Natural killer cell (primary cell): ENCODE data around the gene RS1. TPM values are rescaled to one million over a fixed set of nuclear protein-coding genes. Genes with fewer than 3 reads are reported as not detected.

ENCODE experiments used
- ATAC-seq, 3 donors: fragments of 150-1000 bp in 2 of 3; fragments of 200-7000 bp in 1 of 3; cut with Tn5 transposase; 1 replicate in 1 of 3; 2 replicates in 2 of 3; pipeline ENCODE4 v1.10.0; 2021; ENCODE audit warnings: mild to moderate bottlenecking in 2 of 3, moderate library complexity in 2 of 3
- DNase-seq, 2 donors: peaks; one replicate each; pipeline versions ENCODE4 v3.0.0 to v3.0.0-alpha.2; 2013 to 2021; ENCODE audit warnings: mixed read lengths in 1 of 2
- H3K27ac ChIP-seq: one replicate; pipeline ENCODE4 v1.5.1; 2013; ENCODE audit warnings: mild to moderate bottlenecking, low read length
- H3K27me3 ChIP-seq: one replicate; pipeline ENCODE4 v1.6.1; 2013; ENCODE audit warnings: low read length; ENCODE audit not compliant: control insufficient read depth, insufficient read depth
- H3K36me3 ChIP-seq: one replicate; pipeline ENCODE4 v1.6.1; 2013; ENCODE audit warnings: low read length; ENCODE audit not compliant: control insufficient read depth, insufficient read depth
- H3K4me1 ChIP-seq: one replicate; pipeline ENCODE4 v1.6.1; 2013; ENCODE audit warnings: low read length; ENCODE audit not compliant: control insufficient read depth, insufficient read depth
- H3K4me3 ChIP-seq: one replicate; pipeline ENCODE4 v1.5.1; 2013; ENCODE audit warnings: low read length
- H3K9me3 ChIP-seq: one replicate; pipeline ENCODE4 v1.6.1; 2013; ENCODE audit warnings: low read length; ENCODE audit not compliant: control insufficient read depth, insufficient read depth
- H3K27ac Mint-ChIP-seq, 2 donors: one replicate each; pipeline ENCODE4 v1.8.0; 2022; ENCODE audit warnings: mild to moderate bottlenecking in 2 of 2, mixed read lengths in 2 of 2, moderate library complexity in 1 of 2
- H3K27me3 Mint-ChIP-seq, 2 donors: one replicate each; pipeline ENCODE4 v1.8.0; 2022; ENCODE audit warnings: low read depth in 2 of 2, mixed read lengths in 2 of 2
- H3K36me3 Mint-ChIP-seq: one replicate; pipeline ENCODE4 v1.8.0; 2022; ENCODE audit warnings: mixed read lengths
- H3K4me1 Mint-ChIP-seq, 2 donors: one replicate each; pipeline ENCODE4 v1.8.0; 2022; ENCODE audit warnings: mixed read lengths in 2 of 2
- H3K4me3 Mint-ChIP-seq: one replicate; pipeline ENCODE4 v1.8.0; 2022; ENCODE audit warnings: mild to moderate bottlenecking, moderate library complexity, mixed read lengths
- H3K9me3 Mint-ChIP-seq, 2 donors: one replicate each; pipeline ENCODE4 v1.8.0; 2022; ENCODE audit warnings: mixed read lengths in 2 of 2
- CTCF ChIP-seq: fragments of 200-600 bp; IDR thresholded peaks from one replicate; pipeline ENCODE4 v1.8.0; 2022; ENCODE audit warnings: antibody characterized with exemption
- WGBS: methylation state at CpG from one replicate; pipeline ENCODE4 v1.1.7; 2013; ENCODE audit warnings: missing lambda C conversion rate; ENCODE audit not compliant: insufficient coverage; 5-methylcytosine and 5-hydroxymethylcytosine counted together
- intact Hi-C: fragments of 100-400 bp; cut with micrococcal nuclease; formaldehyde crosslinking; loops from one replicate; pipeline ENCODE4 v1.14.2; 2022
- total RNA-seq, 4 donors: library from RNA; stranded (reverse); fragments of 120-200 nt in 1 of 4; gene quantifications; one replicate each; pipeline versions ENCODE4 v1.2.3 to v1.2.4, GENCODE V29; 2013 to 2022

Gene RS1
- total RNA-seq, 3 donors from 2014 or later (not counting 1 experiment from before 2014, with no cell fraction given): not detected

- Histone ChIP-seq H3K4me1 (no peaks in the 10 kb centered on the region), H3K4me3 (no peak within 1 kb of the TSS), H3K27ac (no peak within 1 kb of the TSS), H3K9me3 (no peaks in the 10 kb centered on the region), H3K36me3 (no peaks in the 10 kb centered on the region), H3K27me3 (no peaks in the 10 kb centered on the region)
- 10% methylated on average over 4 of the region's 8 CpGs for WGBS
- no peak within 1 kb of the TSS for H3K4me3 Mint-ChIP-seq
- peaks cover 4 to 6% of the 10 kb centered on the region in 2 donors for H3K27me3 Mint-ChIP-seq
- no peaks in the 10 kb centered on the region for H3K4me1 Mint-ChIP-seq
- no peak within 1 kb of the TSS for H3K27ac Mint-ChIP-seq
- TF ChIP-seq CTCF: no peak
- ATAC-seq: no peak
- H3K36me3 Mint-ChIP-seq: no peaks in the 10 kb centered on the region
- intact Hi-C loops: no loop called here
- no peaks in the 10 kb centered on the region for H3K9me3 Mint-ChIP-seq
- no peak for DNase-seq
Observed at GRCh38 chrX:18707426-18708049, 35.6 kb upstream of the RS1 start, which contains the start of gene PPEF1. PPEF1 (plus strand) TSS chrX:18707645; CDS start chrX:18707781, 136 bp downstream.

DNA sequence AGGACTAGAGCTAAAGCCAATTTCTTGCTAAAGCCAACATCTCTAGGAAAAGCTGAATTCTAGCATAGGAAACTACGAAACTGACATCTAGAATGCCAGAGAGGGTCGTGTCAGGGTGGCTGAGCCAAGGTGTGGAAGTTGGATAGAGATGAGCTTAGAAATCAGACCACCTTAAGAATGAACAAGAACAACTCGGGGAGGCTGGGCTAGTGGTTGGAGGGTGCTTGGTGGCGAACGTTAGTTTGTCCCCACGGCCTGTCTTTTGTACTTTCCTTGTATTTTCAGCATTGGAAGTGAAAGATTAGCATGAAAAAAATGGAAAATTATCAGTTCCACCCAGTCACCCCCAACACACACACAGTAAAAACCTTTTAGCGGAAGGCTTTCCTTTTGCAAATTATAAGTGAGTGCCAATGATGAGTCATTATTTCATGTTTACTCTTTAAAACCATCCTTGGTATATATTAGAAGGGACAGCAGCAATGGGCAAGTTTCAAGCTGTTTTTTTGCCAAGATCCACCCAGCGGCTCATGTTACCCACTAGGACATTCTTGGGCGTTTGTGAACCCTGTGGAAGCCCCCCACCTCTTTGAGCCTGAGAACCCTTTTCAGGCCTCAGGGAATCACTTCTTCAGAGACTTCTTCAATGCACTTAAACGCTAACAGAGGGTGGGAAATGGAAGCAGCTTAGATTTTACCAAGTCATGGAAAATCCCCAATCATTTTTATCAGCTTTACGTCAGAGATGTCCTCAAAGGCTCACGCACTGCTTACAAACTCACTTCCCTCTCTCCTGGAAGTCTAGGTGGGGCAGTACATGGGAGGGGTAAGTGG, 30.7 kb upstream of the RS1 start:
- intact Hi-C loops: no loop called here
- no peak overlapping the region for H3K4me3 ChIP-seq
- Mint-ChIP-seq H3K9me3 (no peaks in the 10 kb centered on the region), H3K27ac (no peak overlapping the region), H3K27me3 (peaks cover 2 to 18% of the 10 kb centered on the region in 2 donors), H3K4me3 (no peak overlapping the region), H3K4me1 (no peaks in the 10 kb centered on the region), H3K36me3 (no peaks in the 10 kb centered on the region)
- no peak for TF ChIP-seq CTCF
- 86% methylated on average over 5 of the region's 12 CpGs for WGBS
- DNase-seq (no peak), ATAC-seq (no peak)
- no peaks in the 10 kb centered on the region for H3K4me1 ChIP-seq
- H3K36me3 ChIP-seq: no peaks in the 10 kb centered on the region
- no peak overlapping the region for H3K27ac ChIP-seq
- no peaks in the 10 kb centered on the region for H3K27me3 ChIP-seq
- no peaks in the 10 kb centered on the region for H3K9me3 ChIP-seq

- no peaks in the 10 kb centered on the region for H3K36me3 Mint-ChIP-seq
Observed at GRCh38 chrX:18701621-18702361, 29.9 kb upstream of the RS1 start.

More at GRCh38 chrX:18701621-18702361, 29.9 kb upstream of the RS1 start:
- H3K4me3 ChIP-seq: no peak overlapping the region
- no peak for DNase-seq
- no peak overlapping the region for H3K27ac Mint-ChIP-seq
- no peaks in the 10 kb centered on the region for H3K36me3 ChIP-seq
- 95% methylated on average over 2 of the region's 5 CpGs for WGBS
- no peak overlapping the region for H3K27ac ChIP-seq
- no peaks in the 10 kb centered on the region for H3K27me3 ChIP-seq
- H3K9me3 ChIP-seq: no peaks in the 10 kb centered on the region
- no peak for TF ChIP-seq CTCF
- H3K4me1 Mint-ChIP-seq: no peaks in the 10 kb centered on the region
- H3K4me3 Mint-ChIP-seq: no peak overlapping the region
- intact Hi-C loops: no loop called here
- peaks cover 2 to 26% of the 10 kb centered on the region in 2 donors for H3K27me3 Mint-ChIP-seq
- no peak for ATAC-seq
- no peaks in the 10 kb centered on the region for H3K9me3 Mint-ChIP-seq
- H3K4me1 ChIP-seq: no peaks in the 10 kb centered on the region
